ENCODE measurements around the gene BMP7. TPM values are rescaled to one million over a fixed set of nuclear protein-coding genes. Genes with fewer than 3 reads are reported as not detected.

The BMP7 gene
- total and polyA plus RNA-seq, 2 of the 13 experiments (the other 11 are each of a cell fraction or from before 2014, with no cell fraction given): not detected

DNA sequence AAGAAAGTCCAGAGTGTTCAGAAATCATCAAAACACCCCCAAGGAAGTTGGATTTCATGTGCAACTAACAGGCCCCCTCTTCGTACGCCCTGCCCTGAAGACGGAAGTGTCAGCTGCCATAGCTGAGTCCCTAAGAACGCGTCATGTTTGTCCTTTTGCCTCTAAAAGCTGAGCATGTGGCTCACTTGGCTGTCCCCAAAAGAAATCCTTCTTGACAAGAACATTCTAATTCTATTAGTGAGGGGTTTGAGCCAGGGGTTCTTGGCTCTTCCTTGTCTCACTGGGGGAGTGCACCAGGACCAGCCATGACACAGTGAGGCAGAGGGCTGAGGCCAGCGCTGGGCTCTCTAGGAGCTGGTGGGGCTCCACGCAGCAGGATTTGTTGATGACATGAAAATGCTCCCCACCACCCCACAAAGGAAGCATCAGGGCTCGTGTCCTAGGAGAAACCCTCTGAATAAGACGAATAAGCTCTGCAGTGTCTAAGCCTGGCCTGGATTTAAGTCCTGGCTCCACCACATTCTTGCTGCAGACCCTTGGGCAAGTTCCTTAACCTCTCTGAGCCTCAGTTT lies 43.2 kb upstream of the BMP7 start:
- POLR2A ChIA-PET: no interaction called here
- Histone ChIP-seq H3K27ac (ENCODE audit: extremely low read length, insufficient read depth, low read length) (no peak overlapping the region), H3K4me2 (ENCODE audit: low read depth, low read length) (no peak overlapping the region), H3K27me3 (ENCODE audit: control insufficient read depth in 1 of 2, insufficient read depth in 2 of 2, low read length in 2 of 2) (peaks cover 3 to 61% of the 10 kb centered on the region in 2 experiments; a peak in 4 of 5 replicates), H3K4me1 (ENCODE audit: insufficient read depth, low read length) (no peaks in the 10 kb centered on the region), H3K9ac (ENCODE audit: insufficient read depth, low read depth, low read length) (no peak overlapping the region), H3K36me3 (replicated peaks in 1 of 2; ENCODE audit: control insufficient read depth in 1 of 2, insufficient read depth in 2 of 2, low read length in 2 of 2) (no peaks in the 10 kb centered on the region), H3K4me3 (replicated peaks in 1 of 3; ENCODE audit: insufficient read depth in 1 of 3, low read depth in 2 of 3, low read length in 3 of 3) (no peak overlapping the region), H3K79me2 (ENCODE audit: insufficient read depth, low read length) (no peaks in the 10 kb centered on the region), H4K20me1 (ENCODE audit: insufficient read depth, low read length) (no peaks in the 10 kb centered on the region), H3K9me3 (ENCODE audit: low read length) (no peaks in the 10 kb centered on the region), H2AFZ (ENCODE audit: low read length) (no peak overlapping the region)
- CTCF ChIA-PET (ENCODE audit: low intra/inter-chr PET ratio, low total read pairs): no interaction called here
- BruUV-seq (replicated peaks): no TSS peak
- 14% methylated on average over 9 of the region's 9 CpGs for WGBS (ENCODE audit: low lambda C conversion rate)
- FAIRE-seq (no peak), DNase-seq (ENCODE audit: low spot score) (no peak), ATAC-seq (no peak)
- intact Hi-C loops (cut with micrococcal nuclease; ENCODE audit: unreplicated experiment) (no loop called here), in situ Hi-C loops (cut with HindIII; ENCODE audit: extremely low pct_ligation_motif_present, low pct_unique_long_range_greater_than_20kb) (no loop called here)
- TF ChIP-seq NR3C1 (CRISPR knock-in tag; IDR thresholded peaks at IDR 0.05) (no peak), NCOA1 (CRISPR knock-in tag; IDR thresholded peaks at IDR 0.05) (no peak), ATRX (CRISPR knock-in tag; IDR thresholded peaks at IDR 0.05; ENCODE audit: borderline replicate concordance) (no peak), MEF2D (CRISPR knock-in tag; IDR thresholded peaks at IDR 0.05) (no peak), PAF1 (CRISPR knock-in tag; IDR thresholded peaks at IDR 0.05) (no peak), ZNF670 (CRISPR knock-in tag; IDR thresholded peaks at IDR 0.05; ENCODE audit: borderline replicate concordance) (no peak), ZNF615 (CRISPR knock-in tag; IDR thresholded peaks at IDR 0.05; ENCODE audit: borderline replicate concordance) (no peak), TBX3 (IDR thresholded peaks at IDR 0.05; ENCODE audit: borderline replicate concordance) (no peak), HNRNPLL (IDR thresholded peaks at IDR 0.05; ENCODE audit: low read depth, low read length, poor library complexity, severe bottlenecking) (no peak), CHD4 (IDR thresholded peaks at IDR 0.05; ENCODE audit: borderline replicate concordance, low read length) (no peak), KLF11 (CRISPR knock-in tag; IDR thresholded peaks at IDR 0.05) (no peak), TOE1 (CRISPR knock-in tag; IDR thresholded peaks at IDR 0.05) (no peak), ZNF292 (CRISPR knock-in tag; IDR thresholded peaks at IDR 0.05; ENCODE audit: borderline replicate concordance, low read depth) (no peak), AGO2 (optimal IDR thresholded peaks at IDR 0.05; ENCODE audit: low read depth, low read length) (no peak), SMC3 (IDR thresholded peaks at IDR 0.05; ENCODE audit: low read length) (no peak), ZNF3 (CRISPR knock-in tag; IDR thresholded peaks at IDR 0.05) (no peak), KAT2B (IDR thresholded peaks at IDR 0.05; ENCODE audit: borderline replicate concordance, low read depth, low read length) (no peak), CAMTA2 (CRISPR knock-in tag; IDR thresholded peaks at IDR 0.05; ENCODE audit: borderline replicate concordance) (no peak), BCLAF1 (IDR thresholded peaks at IDR 0.05) (no peak)
- TF ChIP-seq, protein P1, sequence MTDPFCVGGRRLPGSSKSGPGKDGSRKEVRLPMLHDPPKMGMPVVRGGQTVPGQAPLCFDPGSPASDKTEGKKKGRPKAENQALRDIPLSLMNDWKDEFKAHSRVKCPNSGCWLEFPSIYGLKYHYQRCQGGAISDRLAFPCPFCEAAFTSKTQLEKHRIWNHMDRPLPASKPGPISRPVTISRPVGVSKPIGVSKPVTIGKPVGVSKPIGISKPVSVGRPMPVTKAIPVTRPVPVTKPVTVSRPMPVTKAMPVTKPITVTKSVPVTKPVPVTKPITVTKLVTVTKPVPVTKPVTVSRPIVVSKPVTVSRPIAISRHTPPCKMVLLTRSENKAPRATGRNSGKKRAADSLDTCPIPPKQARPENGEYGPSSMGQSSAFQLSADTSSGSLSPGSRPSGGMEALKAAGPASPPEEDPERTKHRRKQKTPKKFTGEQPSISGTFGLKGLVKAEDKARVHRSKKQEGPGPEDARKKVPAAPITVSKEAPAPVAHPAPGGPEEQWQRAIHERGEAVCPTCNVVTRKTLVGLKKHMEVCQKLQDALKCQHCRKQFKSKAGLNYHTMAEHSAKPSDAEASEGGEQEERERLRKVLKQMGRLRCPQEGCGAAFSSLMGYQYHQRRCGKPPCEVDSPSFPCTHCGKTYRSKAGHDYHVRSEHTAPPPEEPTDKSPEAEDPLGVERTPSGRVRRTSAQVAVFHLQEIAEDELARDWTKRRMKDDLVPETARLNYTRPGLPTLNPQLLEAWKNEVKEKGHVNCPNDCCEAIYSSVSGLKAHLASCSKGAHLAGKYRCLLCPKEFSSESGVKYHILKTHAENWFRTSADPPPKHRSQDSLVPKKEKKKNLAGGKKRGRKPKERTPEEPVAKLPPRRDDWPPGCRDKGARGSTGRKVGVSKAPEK (CRISPR knock-in tag; IDR thresholded peaks at IDR 0.05; ENCODE audit: borderline replicate concordance): no peak
